ENCODE data around the gene SPANXD.

SPANXD gene

GRCh38 chrX:141673946-141674345, 24.6 kb downstream of the SPANXD start:
- no peak overlapping the region for H3K4me3 ChIP-seq (ENCODE audit: insufficient read length, low read depth)
- H3K4me1 ChIP-seq (ENCODE audit: insufficient read depth, insufficient read length): no peaks in the 10 kb centered on the region
- no peak for DNase-seq (ENCODE audit: low read depth, low spot score)
- no peaks in the 10 kb centered on the region for H3K36me3 ChIP-seq (ENCODE audit: insufficient read depth, insufficient read length, low read length)
- H3K9me3 ChIP-seq (ENCODE audit: insufficient read depth, low read length): no peaks in the 10 kb centered on the region
- H3K9ac ChIP-seq (ENCODE audit: insufficient read length, low read depth): no peak overlapping the region
- no peaks in the 10 kb centered on the region for H3K27me3 ChIP-seq (ENCODE audit: insufficient read depth, insufficient read length)
- no peak for TF ChIP-seq YY1 (IDR thresholded peaks at IDR 0.05; ENCODE audit: insufficient read depth, insufficient read length)
- TF ChIP-seq SUZ12 (IDR thresholded peaks at IDR 0.05; ENCODE audit: extremely low read depth, insufficient read depth, insufficient read length): no peak
- no peak for TF ChIP-seq ZNF274 (IDR thresholded peaks at IDR 0.05; ENCODE audit: low read depth, low read length)

- Histone ChIP-seq H3K4me1 (ENCODE audit: insufficient read depth, insufficient read length) (no peaks in the 10 kb centered on the region), H3K9me3 (ENCODE audit: insufficient read depth, low read length) (no peaks in the 10 kb centered on the region), H3K36me3 (ENCODE audit: insufficient read depth, insufficient read length, low read length) (no peaks in the 10 kb centered on the region), H3K27me3 (ENCODE audit: insufficient read depth, insufficient read length) (no peaks in the 10 kb centered on the region), H3K9ac (ENCODE audit: insufficient read length, low read depth) (no peak overlapping the region), H3K4me3 (ENCODE audit: insufficient read length, low read depth) (no peak overlapping the region)
- DNase-seq (ENCODE audit: low read depth, low spot score): no peak
- no peak for TF ChIP-seq ZNF274 (IDR thresholded peaks at IDR 0.05; ENCODE audit: low read depth, low read length)
- no peak for TF ChIP-seq SUZ12 (IDR thresholded peaks at IDR 0.05; ENCODE audit: extremely low read depth, insufficient read depth, insufficient read length)
- TF ChIP-seq YY1 (IDR thresholded peaks at IDR 0.05; ENCODE audit: insufficient read depth, insufficient read length): no peak
Measured at GRCh38 chrX:141669689-141670088, 28.9 kb downstream of the SPANXD start.

DNA sequence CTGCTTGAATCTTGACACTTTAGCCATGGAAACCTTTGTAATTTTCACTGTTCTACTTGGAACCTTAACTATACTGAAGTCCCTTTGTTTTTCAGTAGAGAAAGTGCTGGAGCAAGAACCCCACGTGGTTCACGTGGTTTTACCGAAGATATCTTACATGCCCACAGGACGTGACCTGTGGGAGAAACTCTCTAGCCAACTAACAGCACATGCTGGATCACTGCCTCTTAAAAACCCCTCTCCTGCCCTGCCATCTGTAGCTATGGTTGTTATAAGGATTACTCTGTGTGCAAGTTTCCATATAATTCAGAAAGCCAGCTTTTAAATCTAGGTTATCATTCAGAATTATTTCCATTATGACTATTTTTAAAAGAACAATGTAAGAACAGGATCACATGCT, 30.2 kb downstream of the SPANXD start:
- Histone ChIP-seq H3K9ac (ENCODE audit: insufficient read length, low read depth) (no peak overlapping the region), H3K36me3 (ENCODE audit: insufficient read depth, insufficient read length, low read length) (no peaks in the 10 kb centered on the region), H3K9me3 (ENCODE audit: insufficient read depth, low read length) (no peaks in the 10 kb centered on the region), H3K4me3 (ENCODE audit: insufficient read length, low read depth) (no peak overlapping the region), H3K4me1 (ENCODE audit: insufficient read depth, insufficient read length) (no peaks in the 10 kb centered on the region), H3K27me3 (ENCODE audit: insufficient read depth, insufficient read length) (no peaks in the 10 kb centered on the region)
- no peak for DNase-seq (ENCODE audit: low read depth, low spot score)
- no peak for TF ChIP-seq ZNF274 (IDR thresholded peaks at IDR 0.05; ENCODE audit: low read depth, low read length)
- TF ChIP-seq YY1 (IDR thresholded peaks at IDR 0.05; ENCODE audit: insufficient read depth, insufficient read length): no peak
- no peak for TF ChIP-seq SUZ12 (IDR thresholded peaks at IDR 0.05; ENCODE audit: extremely low read depth, insufficient read depth, insufficient read length)

DNA sequence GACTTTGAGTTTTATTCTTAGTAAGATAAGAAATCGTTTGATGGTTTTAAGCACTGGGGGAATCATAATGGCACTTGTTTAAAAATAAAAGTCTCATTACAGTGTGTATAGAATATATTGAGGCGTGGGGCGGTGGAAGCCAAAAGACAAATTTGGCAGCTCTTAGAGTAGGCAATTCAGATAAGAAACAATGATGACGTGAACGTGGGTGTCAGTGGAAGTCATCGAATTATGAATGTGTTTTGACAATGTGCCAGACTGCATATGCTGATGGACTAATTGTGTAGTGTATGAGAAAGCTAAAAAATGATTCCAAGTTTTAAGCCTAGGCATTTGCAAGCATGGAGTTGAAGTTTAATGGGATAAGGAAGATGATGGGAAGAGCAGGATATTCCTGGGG, 35.8 kb downstream of the SPANXD start:
- Histone ChIP-seq H3K36me3 (ENCODE audit: insufficient read depth, insufficient read length, low read length) (no peaks in the 10 kb centered on the region), H3K9ac (ENCODE audit: insufficient read length, low read depth) (no peak overlapping the region), H3K4me1 (ENCODE audit: insufficient read depth, insufficient read length) (no peaks in the 10 kb centered on the region), H3K9me3 (ENCODE audit: insufficient read depth, low read length) (no peaks in the 10 kb centered on the region), H3K4me3 (ENCODE audit: insufficient read length, low read depth) (no peak overlapping the region), H3K27me3 (ENCODE audit: insufficient read depth, insufficient read length) (no peaks in the 10 kb centered on the region)
- TF ChIP-seq SUZ12 (IDR thresholded peaks at IDR 0.05; ENCODE audit: extremely low read depth, insufficient read depth, insufficient read length) (no peak), ZNF274 (IDR thresholded peaks at IDR 0.05; ENCODE audit: low read depth, low read length) (no peak), YY1 (IDR thresholded peaks at IDR 0.05; ENCODE audit: insufficient read depth, insufficient read length) (no peak)
- DNase-seq (ENCODE audit: low read depth, low spot score): no peak

GRCh38 chrX:141652286-141652685, 46.3 kb downstream of the SPANXD start:
- no peak for DNase-seq (ENCODE audit: low read depth, low spot score)
- H3K9ac ChIP-seq (ENCODE audit: insufficient read length, low read depth): no peak overlapping the region
- no peaks in the 10 kb centered on the region for H3K27me3 ChIP-seq (ENCODE audit: insufficient read depth, insufficient read length)
- no peak overlapping the region for H3K4me3 ChIP-seq (ENCODE audit: insufficient read length, low read depth)
- no peaks in the 10 kb centered on the region for H3K36me3 ChIP-seq (ENCODE audit: insufficient read depth, insufficient read length, low read length)
- H3K9me3 ChIP-seq (ENCODE audit: insufficient read depth, low read length): no peaks in the 10 kb centered on the region
- no peak for TF ChIP-seq YY1 (IDR thresholded peaks at IDR 0.05; ENCODE audit: insufficient read depth, insufficient read length)
- TF ChIP-seq ZNF274 (IDR thresholded peaks at IDR 0.05; ENCODE audit: low read depth, low read length): no peak
- TF ChIP-seq SUZ12 (IDR thresholded peaks at IDR 0.05; ENCODE audit: extremely low read depth, insufficient read depth, insufficient read length): no peak
- H3K4me1 ChIP-seq (ENCODE audit: insufficient read depth, insufficient read length): no peaks in the 10 kb centered on the region
